ENCODE measurements around the gene SLC25A44. TPM values are rescaled to one million over a fixed set of nuclear protein-coding genes. Genes with fewer than 3 reads are reported as not detected.

The SLC25A44 gene
- total RNA-seq, 1 experiment from 2014 or later, result 40.2 TPM

GRCh38 chr1:156221986-156222692 lies 28.2 kb downstream of the SLC25A44 start:
- no peak overlapping the region for H2BK15ac ChIP-seq (ENCODE audit: low read depth, low read length)
- Mint-ChIP-seq H3K27me3 (ENCODE audit: low read depth) (no peaks in the 10 kb centered on the region), H3K36me3 (ENCODE audit: insufficient read depth in 1 of 3, low read depth in 3 of 3) (peaks cover 31 to 72% (median 61%) of the 10 kb centered on the region in 3 experiments), H3K9me3 (no peaks in the 10 kb centered on the region; a peak in 1 of 5 replicates), H3K27ac (peak overlapping the region in 2 of 3 experiments; percentile 6 to 34; a peak in 4 of 7 replicates), H3K4me1 (peaks cover 5 to 7% of the 10 kb centered on the region in 2 experiments), H3K4me3 (no peak overlapping the region)
- H3K4ac ChIP-seq (ENCODE audit: low read depth, low read length), result no peak overlapping the region
- H2BK120ac ChIP-seq (ENCODE audit: low read depth, low read length, poor library complexity, severe bottlenecking), result no peak overlapping the region
- DNase-seq, result no peak
- no peak overlapping the region for H3K23ac ChIP-seq (ENCODE audit: insufficient read length, low read depth, low read length)
- no peak overlapping the region for H3K9ac ChIP-seq (ENCODE audit: extremely low read depth, insufficient read length, low read length)
- H3K27me3 ChIP-seq (ENCODE audit: insufficient read depth, low read length), result no peaks in the 10 kb centered on the region; the same call in 1 of the 2 replicates
- H2AK5ac ChIP-seq (ENCODE audit: insufficient read length, low read length), result no peak overlapping the region
- H3K9me3 ChIP-seq (ENCODE audit: control insufficient read depth, low read depth, low read length), result no peaks in the 10 kb centered on the region
- TF ChIP-seq CTCF (conservative IDR thresholded peaks at IDR 0.05), result no peak
- no peak overlapping the region for H2BK20ac ChIP-seq (ENCODE audit: low read depth, low read length, poor library complexity, severe bottlenecking)
- no peak overlapping the region for H3K56ac ChIP-seq (ENCODE audit: insufficient read length, low read depth, low read length)
- no peak overlapping the region for H4K5ac ChIP-seq (ENCODE audit: insufficient read length, low read depth, low read length)
- no peak overlapping the region for H4K91ac ChIP-seq (ENCODE audit: insufficient read length, low read depth, low read length)
- H3K27ac ChIP-seq (ENCODE audit: insufficient read length, low read depth, low read length), result no peak overlapping the region
- peaks cover 2% of the 10 kb centered on the region for H4K20me1 ChIP-seq (ENCODE audit: control insufficient read depth, insufficient read depth, insufficient read length)
- H3K14ac ChIP-seq (ENCODE audit: insufficient read depth, low read length), result no peak overlapping the region
- no peak overlapping the region for H2AFZ ChIP-seq (ENCODE audit: low read length)
- H3K18ac ChIP-seq (ENCODE audit: insufficient read length, low read depth, low read length), result no peak overlapping the region
- H3K4me2 ChIP-seq (ENCODE audit: insufficient read depth, insufficient read length, low read length), result no peak overlapping the region
- no peaks in the 10 kb centered on the region for H3K79me1 ChIP-seq (ENCODE audit: insufficient read depth, low read depth, low read length, poor library complexity, severe bottlenecking)
- no peak overlapping the region for H4K8ac ChIP-seq (replicated peaks; ENCODE audit: insufficient read length, low read depth, low read length)
- H3T11ph ChIP-seq (ENCODE audit: low read length), result no peak overlapping the region
- WGBS (ENCODE audit: extremely low coverage, insufficient read length, low lambda C conversion rate), result no CpG with 5 or more reads among the region's 13 CpGs
- no peaks in the 10 kb centered on the region for H3K4me1 ChIP-seq (ENCODE audit: insufficient read depth, low read length)
- H2BK12ac ChIP-seq (ENCODE audit: insufficient read length, low read depth, low read length), result no peak overlapping the region
- H2BK5ac ChIP-seq (ENCODE audit: insufficient read length, low read length), result no peak overlapping the region
- no peaks in the 10 kb centered on the region for H3K79me2 ChIP-seq (ENCODE audit: insufficient read depth, low read length)
- no peaks in the 10 kb centered on the region for H3K23me2 ChIP-seq (ENCODE audit: insufficient read length, low read depth, low read length, poor library complexity, severe bottlenecking)

Data from H9 (cell line).